BLaER1 (cell line): ENCODE measurements around the gene KLRK1.
A peak's percentile ranks its signal among the peaks of the same experiment; 100 is the strongest.
"Not testable (repeated sequence)": the region's sequence is repeated elsewhere in the genome, so short reads cannot be mapped to it uniquely, and the experiment has no call there.

Experiments used
- H3K27ac ChIP-seq: shearing (Covaris generic); formaldehyde crosslinking; 2 replicates; pipeline ENCODE4 v1.8.1; 2022
- H3K27me3 ChIP-seq: shearing (Covaris generic); formaldehyde crosslinking; 2 replicates; pipeline ENCODE4 v1.8.1; 2022
- H3K36me3 ChIP-seq: shearing (Covaris generic); formaldehyde crosslinking; 2 replicates; pipeline ENCODE4 v1.8.1; 2022
- H3K4me1 ChIP-seq: shearing (Covaris generic); formaldehyde crosslinking; 2 replicates; pipeline ENCODE4 v1.8.1; 2022
- H3K4me2 ChIP-seq: shearing (Covaris generic); formaldehyde crosslinking; 2 replicates; pipeline ENCODE4 v1.8.1; 2022
- H3K4me3 ChIP-seq: shearing (Covaris generic); formaldehyde crosslinking; 2 replicates; pipeline ENCODE4 v1.8.1; 2022
- H3K9ac ChIP-seq: shearing (Covaris generic); formaldehyde crosslinking; 2 replicates; pipeline ENCODE4 v1.8.1; 2022
- H3K9me3 ChIP-seq: shearing (Covaris generic); formaldehyde crosslinking; 2 replicates; pipeline ENCODE4 v1.8.1; 2022
- H4K20me1 ChIP-seq: shearing (Covaris generic); formaldehyde crosslinking; 2 replicates; pipeline ENCODE4 v1.8.1; 2022
- Cebpa-rat ChIP-seq: shearing (Covaris generic); IDR thresholded peaks from 2 replicates; pipeline ENCODE4 v1.8.1; 2022

The KLRK1 gene

GRCh38 chr12:10405294-10405693, 15.5 kb upstream of the KLRK1 start:
- H3K36me3 ChIP-seq: no peaks in the 10 kb centered on the region
- H4K20me1 ChIP-seq: no peaks in the 10 kb centered on the region
- no peak overlapping the region for H3K4me2 ChIP-seq
- no peak overlapping the region for H3K4me3 ChIP-seq
- no peaks in the 10 kb centered on the region for H3K27me3 ChIP-seq
- no peak overlapping the region for H3K9ac ChIP-seq
- no peaks in the 10 kb centered on the region; the same call in 1 of the 2 replicates for H3K9me3 ChIP-seq
- TF ChIP-seq Cebpa-rat: no peak
- H3K4me1 ChIP-seq: no peaks in the 10 kb centered on the region
- no peak overlapping the region for H3K27ac ChIP-seq

- H4K20me1 ChIP-seq: no peaks in the 10 kb centered on the region
- no peaks in the 10 kb centered on the region for H3K27me3 ChIP-seq
- no peak overlapping the region for H3K4me2 ChIP-seq
- H3K9me3 ChIP-seq: no peaks in the 10 kb centered on the region; the same call in 1 of the 2 replicates
- H3K27ac ChIP-seq: no peak overlapping the region
- no peaks in the 10 kb centered on the region for H3K4me1 ChIP-seq
- H3K9ac ChIP-seq: no peak overlapping the region
- no peak overlapping the region for H3K4me3 ChIP-seq
- no peak for TF ChIP-seq Cebpa-rat
- no peaks in the 10 kb centered on the region for H3K36me3 ChIP-seq
These were observed 15.0 kb upstream of the KLRK1 start for GRCh38 chr12:10404798-10405197.

- no peak for TF ChIP-seq Cebpa-rat
- Histone ChIP-seq H3K27ac (no peak overlapping the region), H3K4me2 (no peak overlapping the region), H3K36me3 (no peaks in the 10 kb centered on the region), H4K20me1 (no peaks in the 10 kb centered on the region), H3K27me3 (no peaks in the 10 kb centered on the region), H3K4me1 (peaks cover 24% of the 10 kb centered on the region), H3K4me3 (no peak overlapping the region), H3K9me3 (no peaks in the 10 kb centered on the region; the same call in 1 of the 2 replicates), H3K9ac (no peak overlapping the region)
These were observed 11.0 kb upstream of the KLRK1 start for GRCh38 chr12:10400829-10401228.

GRCh38 chr12:10398168-10398567, 8.3 kb upstream of the KLRK1 start:
- Histone ChIP-seq H3K27me3 (no peaks in the 10 kb centered on the region), H3K9ac (no peak overlapping the region), H3K27ac (no peak overlapping the region), H3K4me1 (peaks cover 48% of the 10 kb centered on the region), H3K4me2 (peak overlapping the region; percentile 45), H3K36me3 (no peaks in the 10 kb centered on the region), H4K20me1 (no peaks in the 10 kb centered on the region), H3K4me3 (no peak overlapping the region), H3K9me3 (no peaks in the 10 kb centered on the region)
- no peak for TF ChIP-seq Cebpa-rat

DNA sequence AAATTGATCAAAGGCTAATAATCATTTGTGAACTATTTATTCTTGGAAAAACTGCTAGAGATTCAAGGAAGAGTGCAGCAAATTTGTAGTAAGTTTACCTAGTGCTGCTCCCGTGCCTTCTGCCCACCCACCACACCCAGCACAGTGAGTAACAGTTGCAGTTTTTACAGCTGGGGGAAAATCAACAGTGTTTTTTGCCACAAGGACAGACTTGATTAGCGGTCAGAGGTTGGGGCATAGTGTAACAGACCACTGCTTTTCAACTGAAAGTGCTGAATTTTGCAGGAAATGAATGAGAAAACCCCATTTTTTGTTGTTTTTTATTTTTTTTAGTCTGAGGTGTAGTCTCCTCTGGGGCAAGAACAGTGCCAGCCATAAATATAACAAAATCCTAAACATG, 7.5 kb upstream of the KLRK1 start:
- Histone ChIP-seq H3K4me3 (no peak overlapping the region), H3K27me3 (no peaks in the 10 kb centered on the region), H3K27ac (no peak overlapping the region), H3K4me1 (peaks cover 57% of the 10 kb centered on the region), H3K9ac (no peak overlapping the region), H3K9me3 (no peaks in the 10 kb centered on the region), H4K20me1 (no peaks in the 10 kb centered on the region), H3K4me2 (peak overlapping the region; percentile 45), H3K36me3 (no peaks in the 10 kb centered on the region)
- TF ChIP-seq Cebpa-rat: no peak

- H3K36me3 ChIP-seq, H4K20me1 ChIP-seq, H3K9ac ChIP-seq, H3K9me3 ChIP-seq, H3K27me3 ChIP-seq, H3K4me3 ChIP-seq: not testable (repeated sequence)
- Histone ChIP-seq H3K4me2 (peak overlapping the region; percentile 56), H3K4me1 (peaks cover 66% of the 10 kb centered on the region), H3K27ac (peak overlapping the region; percentile 56; the same call in 1 of the 2 replicates)
These were observed 6.3 kb upstream of the KLRK1 start for GRCh38 chr12:10396176-10396575.

- peak overlapping the region; percentile 56 for H3K4me2 ChIP-seq
- H3K27ac ChIP-seq: peak overlapping the region; percentile 56
- no peaks in the 10 kb centered on the region for H3K27me3 ChIP-seq
- H4K20me1 ChIP-seq: no peaks in the 10 kb centered on the region
- peaks cover 66% of the 10 kb centered on the region for H3K4me1 ChIP-seq
- 0 out of 2 replicates have a peak overlapping the region, but pooled peaks have one; percentile 15 for H3K4me3 ChIP-seq
- 0 out of 2 replicates have a peak overlapping the region, but pooled peaks have one; percentile 5 for H3K9ac ChIP-seq
- no peaks in the 10 kb centered on the region for H3K36me3 ChIP-seq
- no peak for TF ChIP-seq Cebpa-rat
- H3K9me3 ChIP-seq: no peaks in the 10 kb centered on the region
These were observed 5.7 kb upstream of the KLRK1 start for GRCh38 chr12:10395390-10395998.

DNA sequence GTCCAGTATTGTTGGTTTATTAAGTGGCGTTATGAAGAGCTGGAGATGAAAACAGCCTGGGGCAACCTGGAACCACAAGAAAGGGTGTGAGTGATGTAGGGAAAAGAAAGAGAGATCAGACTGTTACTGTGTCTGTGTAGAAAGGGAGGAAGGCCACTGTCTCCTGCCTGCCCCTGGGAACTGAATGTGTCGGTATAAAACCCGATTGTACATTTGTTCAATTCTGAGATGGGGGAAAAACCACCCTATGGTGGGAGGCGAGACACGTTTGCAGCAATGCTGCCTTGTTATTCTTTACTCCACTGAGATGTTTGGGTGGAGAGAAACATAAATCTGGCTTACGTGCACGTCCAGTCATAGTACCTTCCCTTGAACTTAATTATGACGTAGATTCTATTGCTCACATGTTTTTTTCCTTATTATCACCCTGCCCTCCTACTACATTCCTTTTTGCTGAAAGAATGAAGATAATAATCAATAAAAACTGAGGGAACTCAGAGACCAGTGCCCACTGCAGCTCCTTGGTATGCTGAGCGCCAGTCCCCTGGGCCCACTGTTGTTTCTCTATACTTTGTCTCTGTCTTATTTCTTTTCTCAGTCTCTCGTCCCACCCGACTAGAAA, 4.8 kb upstream of the KLRK1 start:
- not testable (repeated sequence) for H3K4me3 ChIP-seq, H4K20me1 ChIP-seq, H3K27me3 ChIP-seq, H3K9me3 ChIP-seq, H3K9ac ChIP-seq, H3K36me3 ChIP-seq
- Histone ChIP-seq H3K4me2 (peak overlapping the region; percentile 56), H3K27ac (peak overlapping the region; percentile 56), H3K4me1 (peaks cover 75% of the 10 kb centered on the region)

- no peak overlapping the region for H3K9ac ChIP-seq
- no peak for TF ChIP-seq Cebpa-rat
- no peaks in the 10 kb centered on the region for H3K9me3 ChIP-seq
- no peak overlapping the region for H3K4me3 ChIP-seq
- no peak overlapping the region for H3K27ac ChIP-seq
- no peaks in the 10 kb centered on the region for H4K20me1 ChIP-seq
- no peaks in the 10 kb centered on the region for H3K27me3 ChIP-seq
- no peaks in the 10 kb centered on the region for H3K36me3 ChIP-seq
- no peak overlapping the region for H3K4me2 ChIP-seq
- H3K4me1 ChIP-seq: peaks cover 88% of the 10 kb centered on the region
These were observed 3.5 kb upstream of the KLRK1 start for GRCh38 chr12:10393291-10393690.

DNA sequence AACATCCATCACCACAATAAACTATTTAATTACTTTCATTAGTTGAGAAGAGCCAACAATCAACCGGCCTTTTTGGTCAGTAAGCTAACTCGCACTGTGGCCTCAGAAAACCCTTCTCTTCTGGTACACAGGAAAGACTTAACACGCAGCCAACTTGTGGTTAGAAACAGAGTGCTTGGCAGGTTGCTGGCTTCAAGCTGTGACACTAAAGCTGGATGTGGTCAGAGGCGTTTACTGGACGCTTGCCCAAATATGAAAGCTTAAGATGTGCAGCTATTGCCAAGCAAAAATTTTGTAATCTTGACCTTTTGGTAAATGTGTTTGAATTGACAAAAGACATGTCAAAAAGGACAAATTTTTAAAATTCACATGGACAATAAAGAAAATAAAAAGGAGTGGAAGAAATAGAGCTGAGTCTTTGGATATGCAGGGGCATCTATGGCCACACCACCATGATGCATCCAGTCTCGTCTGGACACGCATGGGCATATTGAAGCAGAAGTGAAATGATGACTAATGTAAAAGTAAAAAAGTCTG, 2.6 kb upstream of the KLRK1 start:
- no peaks in the 10 kb centered on the region for H4K20me1 ChIP-seq
- no peaks in the 10 kb centered on the region for H3K27me3 ChIP-seq
- H3K4me2 ChIP-seq: peak overlapping the region; percentile 64
- H3K4me3 ChIP-seq: no peak overlapping the region
- no peak overlapping the region for H3K9ac ChIP-seq
- H3K4me1 ChIP-seq: peaks cover 81% of the 10 kb centered on the region
- H3K9me3 ChIP-seq: no peaks in the 10 kb centered on the region
- TF ChIP-seq Cebpa-rat: no peak
- no peak overlapping the region for H3K27ac ChIP-seq
- H3K36me3 ChIP-seq: no peaks in the 10 kb centered on the region

DNA sequence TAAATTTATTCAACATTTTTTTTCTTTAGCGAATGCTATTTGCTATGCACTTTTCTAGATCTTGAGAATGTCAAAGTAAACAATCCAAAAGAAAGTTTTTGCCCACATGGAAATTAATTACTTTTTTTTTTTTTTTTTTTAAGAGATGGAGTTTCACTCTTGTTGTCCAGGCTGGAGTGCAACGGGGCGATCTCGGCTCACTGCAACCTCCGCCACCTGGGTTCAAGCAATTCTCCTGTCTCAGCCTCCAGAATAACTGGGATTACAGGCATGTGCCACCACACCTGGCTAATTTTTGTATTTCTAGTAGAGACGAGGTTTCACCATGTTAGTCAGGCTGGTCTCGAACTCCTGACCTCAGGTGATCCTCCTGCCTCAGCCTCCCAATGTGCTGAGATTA, 1.1 kb upstream of the KLRK1 start:
- H3K4me1 ChIP-seq: peaks cover 67% of the 10 kb centered on the region
- not testable (repeated sequence) for H3K36me3 ChIP-seq, H3K9me3 ChIP-seq, H3K4me3 ChIP-seq, H3K9ac ChIP-seq, H3K27ac ChIP-seq, H3K4me2 ChIP-seq, H4K20me1 ChIP-seq, H3K27me3 ChIP-seq
